Stimulated activated CD8-positive, alpha-beta memory T cell treated with anti-CD3 and anti-CD28 coated beads, Interleukin-15, amount 100 ng/mL, for 48 hours (primary cell): Measurements from ENCODE around the gene ATP9B.
"Not testable (repeated sequence)": the region's sequence is repeated elsewhere in the genome, so short reads cannot be mapped to it uniquely, and the experiment has no call there.

Source experiments
- DNase-seq, 2 donors: peaks; one replicate each; pipeline ENCODE4 v3.0.0-alpha.2; 2020; ENCODE audit warnings: low read depth in 2 of 2

ATP9B gene

DNA sequence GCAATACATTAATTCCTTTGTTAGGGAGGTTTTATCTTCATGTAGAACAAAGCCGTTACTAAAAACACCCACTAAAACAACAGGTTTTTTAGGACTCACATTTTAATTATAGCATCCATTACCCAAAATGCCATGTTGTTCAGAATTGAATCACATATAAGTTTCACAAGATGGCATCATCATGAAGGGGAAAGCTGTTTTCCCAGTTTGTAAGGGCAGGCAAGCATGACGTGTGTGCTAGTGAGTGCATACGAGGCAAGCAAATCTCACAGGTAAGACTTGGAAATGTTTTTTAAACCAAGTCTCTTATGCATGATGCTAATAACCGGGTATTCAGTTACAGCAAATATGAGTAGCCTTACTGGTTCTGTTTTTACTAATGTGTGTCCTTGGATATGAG, 214.7 kb downstream of the ATP9B start:
- DNase-seq = no peak

DNA sequence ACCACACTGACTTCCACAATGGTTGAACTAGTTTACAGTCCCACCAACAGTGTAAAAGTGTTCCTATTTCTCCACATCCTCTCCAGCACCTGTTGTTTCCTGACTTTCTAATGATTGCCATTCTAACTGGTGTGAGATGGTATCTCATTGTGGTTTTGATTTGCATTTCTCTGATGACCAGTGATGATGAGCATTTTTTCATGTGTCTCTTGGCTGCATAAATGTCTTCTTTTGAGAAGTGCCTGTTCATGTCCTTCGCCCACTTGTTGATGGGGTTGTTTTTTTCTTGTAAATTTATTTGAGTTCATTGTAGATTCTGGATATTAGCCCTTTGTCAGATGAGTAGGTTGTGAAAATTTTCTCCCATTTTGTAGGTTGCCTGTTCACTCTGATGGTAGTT, 216.0 kb downstream of the ATP9B start:
- DNase-seq = not testable (repeated sequence)

DNA sequence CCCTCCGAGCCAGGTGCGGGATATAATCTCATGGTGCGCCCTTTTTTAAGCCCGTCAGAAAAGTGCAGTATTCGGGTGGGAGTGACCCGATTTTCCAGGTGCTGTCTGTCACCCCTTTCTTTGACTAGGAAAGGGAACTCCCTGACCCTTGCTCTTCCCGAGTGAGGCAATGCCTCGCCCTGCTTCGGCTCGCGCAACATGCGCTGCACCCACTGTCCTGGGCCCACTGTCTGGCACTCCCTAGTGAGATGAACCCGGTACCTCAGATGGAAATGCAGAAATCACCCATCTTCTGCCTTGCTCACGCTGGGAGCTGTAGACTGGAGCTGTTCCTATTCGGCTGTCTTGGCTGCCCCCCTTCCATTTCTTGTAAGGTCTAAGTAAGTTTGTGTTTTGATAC, 221.2 kb downstream of the ATP9B start:
- not testable (repeated sequence) for DNase-seq

DNA sequence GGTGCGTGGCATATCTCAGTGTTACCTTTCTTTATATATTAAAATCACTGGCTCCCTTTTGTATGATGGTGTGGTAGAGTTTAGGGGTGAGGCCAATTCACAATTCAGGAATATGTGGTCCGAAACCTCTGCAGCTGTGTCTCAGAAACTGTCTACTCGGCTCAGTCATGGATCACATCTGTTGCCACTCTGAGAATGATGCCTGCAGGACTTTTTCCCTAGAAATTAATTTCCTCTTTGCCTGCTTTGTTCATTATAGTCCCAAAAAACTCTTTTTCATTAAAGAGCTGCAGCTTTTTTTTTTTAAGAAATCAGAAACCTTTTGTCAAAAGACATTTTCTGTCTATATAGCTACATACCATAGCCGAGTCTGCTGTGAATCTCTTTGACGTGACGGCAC, 221.7 kb downstream of the ATP9B start:
- DNase-seq = no peak

DNA sequence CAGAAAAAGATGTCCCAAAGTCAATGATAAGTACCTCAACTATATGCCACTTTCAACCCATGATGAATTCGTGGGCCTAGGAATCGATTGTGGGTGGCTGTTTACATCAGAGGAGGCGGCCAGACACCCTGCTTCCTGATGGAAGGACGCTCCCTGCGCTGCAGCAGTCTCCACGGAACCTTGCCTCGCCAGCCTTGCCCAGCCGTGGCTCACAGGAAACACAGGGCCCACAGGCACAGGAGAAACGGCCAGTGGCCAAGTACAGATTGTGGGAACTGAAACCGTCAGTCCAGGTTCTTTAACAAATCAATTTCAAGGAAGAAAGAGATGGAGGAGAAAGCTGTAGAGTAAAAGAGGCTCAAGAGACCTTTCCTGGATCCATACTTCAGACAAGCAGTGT, 225.0 kb downstream of the ATP9B start:
- no peak for DNase-seq

DNA sequence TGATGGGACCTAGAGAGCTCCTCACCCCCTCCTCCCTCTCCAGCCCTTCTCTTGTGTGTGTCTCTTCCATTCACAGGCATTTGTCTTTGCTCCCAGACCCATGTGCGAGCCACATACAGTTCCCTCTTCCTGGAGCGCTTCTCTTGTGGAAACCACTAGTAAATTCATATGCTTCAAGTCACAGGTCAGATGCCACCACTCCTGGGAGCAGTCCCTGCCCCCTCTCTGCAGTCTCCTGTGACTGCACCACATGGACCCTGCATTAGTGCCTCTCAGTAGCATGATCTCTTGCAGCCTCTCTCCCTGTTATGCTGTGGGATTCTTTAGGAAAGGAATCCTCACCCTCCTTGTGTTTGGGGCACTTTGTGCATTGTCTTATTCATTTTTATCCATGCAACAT, 230.1 kb downstream of the ATP9B start:
- no peak for DNase-seq

DNA sequence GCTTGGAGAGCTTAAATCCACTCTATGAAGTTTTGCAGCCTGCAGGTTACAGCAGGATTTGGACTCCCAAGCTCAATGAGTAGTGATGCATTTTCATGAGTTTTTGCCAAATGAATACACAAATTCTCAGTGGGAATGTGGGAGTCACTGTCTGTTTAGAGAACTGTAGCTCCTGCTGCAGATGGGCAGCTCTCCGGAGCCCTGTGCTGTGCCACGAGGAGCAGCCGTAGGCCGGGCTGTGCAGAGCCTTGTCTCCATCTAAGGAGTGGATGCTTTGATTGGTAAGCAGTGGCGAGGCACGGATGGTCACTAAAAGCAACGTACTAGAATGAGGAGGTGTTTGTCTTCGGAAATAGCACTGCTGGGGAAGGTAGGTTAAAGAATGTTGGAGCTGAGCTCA, 230.5 kb downstream of the ATP9B start:
- no peak for DNase-seq

DNA sequence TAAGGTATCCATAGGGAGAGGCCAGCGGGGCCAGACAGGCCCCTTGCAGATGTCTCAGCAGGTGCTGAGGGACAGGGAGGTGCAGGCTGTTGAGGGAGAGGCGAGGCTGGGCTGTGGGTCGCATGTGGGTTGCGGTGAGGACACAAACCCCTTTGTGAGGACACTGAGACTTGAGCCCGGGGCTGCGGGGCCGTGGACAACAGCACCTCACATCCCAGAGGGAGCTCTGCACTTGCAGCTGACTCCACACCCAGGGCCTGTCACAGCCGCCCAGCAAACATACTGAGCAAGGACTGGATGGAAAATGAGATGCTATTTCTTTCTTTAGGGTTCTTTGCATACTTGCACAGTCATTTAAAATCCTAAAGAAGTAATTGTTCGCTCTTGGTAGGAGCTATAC, 231.2 kb downstream of the ATP9B start:
- DNase-seq = no peak

DNA sequence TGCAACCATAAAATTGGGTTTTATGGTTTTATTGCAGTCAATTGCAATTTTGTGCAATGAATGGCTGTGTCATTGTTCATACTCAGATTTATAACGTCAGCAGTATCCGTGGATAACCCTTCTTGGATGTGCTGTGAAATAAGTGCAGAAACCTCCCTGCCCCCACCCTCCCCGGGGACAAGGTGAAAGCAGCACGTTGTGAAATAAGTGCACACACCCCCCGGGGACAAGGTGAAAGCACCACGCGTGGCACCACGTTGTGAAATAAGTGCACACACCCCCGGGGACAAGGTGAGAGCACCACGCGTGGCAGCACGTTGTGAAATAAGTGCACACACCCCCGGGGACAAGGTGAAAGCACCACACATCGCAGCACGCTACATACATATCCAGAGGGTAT, 232.9 kb downstream of the ATP9B start:
- DNase-seq = no peak

DNA sequence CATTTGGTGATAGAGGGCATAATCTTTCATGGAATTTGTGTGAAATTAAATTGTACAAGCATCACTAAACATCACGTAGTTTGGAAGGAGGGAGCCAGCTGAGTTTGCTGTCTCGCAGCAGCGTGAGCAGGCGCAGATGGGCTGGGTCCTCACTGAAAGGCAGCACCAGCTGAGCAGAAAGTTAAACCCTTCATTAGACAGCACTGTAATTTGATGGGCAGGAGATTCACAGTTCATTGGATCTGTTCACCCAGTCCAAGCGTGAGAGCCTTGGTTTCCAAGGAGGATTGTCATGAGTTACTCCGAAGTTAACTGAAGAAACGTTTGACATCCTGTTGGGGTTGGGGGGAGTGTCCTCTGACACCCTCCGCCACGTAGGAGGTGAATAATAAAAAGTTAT, 236.7 kb downstream of the ATP9B start:
- DNase-seq = no peak

DNA sequence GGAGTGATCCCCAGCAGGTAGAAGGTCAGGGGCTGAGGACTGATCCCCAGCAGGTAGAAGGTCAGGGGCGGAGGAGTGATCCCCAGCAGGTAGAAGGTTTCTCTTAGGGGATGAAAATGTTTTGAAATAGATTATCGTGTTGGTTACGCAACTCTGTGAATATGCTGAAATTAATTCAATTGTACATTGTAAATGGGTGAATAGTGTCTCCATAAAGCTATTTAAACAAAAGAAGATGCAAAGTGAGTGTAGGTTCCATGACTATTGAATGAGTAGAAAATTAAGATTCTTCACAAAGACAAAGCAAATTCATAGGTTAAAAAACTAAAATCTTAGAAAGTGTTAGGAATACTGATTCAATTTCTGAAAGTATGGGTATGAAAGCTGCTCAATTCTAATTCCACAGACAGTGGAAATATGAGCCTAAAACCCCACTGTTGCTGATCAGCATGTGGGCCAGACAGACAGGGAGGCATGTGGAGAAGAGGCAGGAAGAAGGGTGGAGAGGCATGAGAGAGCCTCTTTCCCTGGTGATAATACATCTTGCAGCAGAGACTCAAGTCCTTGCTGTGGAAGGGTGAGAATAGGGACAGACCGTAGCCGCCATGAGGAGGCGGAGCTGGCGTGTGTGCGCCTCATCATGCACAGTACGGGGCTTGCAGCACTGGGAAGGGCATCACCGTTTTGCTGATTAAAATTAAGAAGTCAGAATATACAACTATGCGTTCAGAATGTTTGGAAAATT, 240.6 kb downstream of the ATP9B start:
- no peak for DNase-seq

DNA sequence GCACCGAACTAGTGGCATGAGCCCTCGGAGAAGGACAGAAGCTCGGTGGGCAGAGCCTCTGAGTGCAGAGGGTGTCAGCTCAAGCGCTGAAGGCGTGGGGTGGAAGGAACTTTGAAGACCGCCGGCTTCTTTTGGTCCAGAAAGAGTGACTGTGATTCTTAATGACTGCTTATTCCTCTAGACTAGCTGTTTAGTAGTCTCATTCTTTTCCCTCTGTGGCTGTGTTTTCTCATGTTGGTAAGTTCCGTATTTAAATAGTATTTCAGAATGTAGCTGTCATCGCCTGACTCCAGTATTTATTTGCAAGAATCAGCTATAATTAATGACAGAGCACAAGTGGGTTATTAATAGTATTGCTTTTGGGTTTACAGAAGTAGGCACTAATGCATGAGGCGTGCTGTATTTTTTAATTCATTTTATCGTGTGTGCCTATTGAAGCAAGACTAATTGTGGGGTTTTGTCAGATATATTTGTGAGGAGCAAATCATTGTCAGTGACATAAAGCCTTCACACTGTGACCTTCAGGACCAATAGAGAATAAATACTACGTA, 245.7 kb downstream of the ATP9B start:
- DNase-seq = no peak

DNA sequence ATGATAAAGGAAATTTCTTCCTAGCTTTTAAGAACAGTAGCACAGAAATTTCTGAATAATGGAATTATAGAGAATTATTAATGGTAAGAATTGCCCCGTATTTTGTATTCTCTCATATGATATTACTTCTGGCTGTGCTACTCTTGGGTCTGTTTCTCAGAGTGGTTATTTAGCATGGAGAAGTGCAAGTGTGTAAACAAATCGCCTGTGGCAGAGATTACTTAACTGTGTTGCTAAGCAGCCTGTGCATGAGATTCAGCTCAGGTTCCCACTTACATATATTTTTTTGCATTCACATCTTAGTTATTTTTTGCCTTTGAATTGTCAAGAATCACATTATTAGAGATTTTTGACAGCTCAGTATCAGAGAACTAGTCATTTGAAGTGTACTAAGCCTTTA, 246.4 kb downstream of the ATP9B start:
- DNase-seq = no peak

DNA sequence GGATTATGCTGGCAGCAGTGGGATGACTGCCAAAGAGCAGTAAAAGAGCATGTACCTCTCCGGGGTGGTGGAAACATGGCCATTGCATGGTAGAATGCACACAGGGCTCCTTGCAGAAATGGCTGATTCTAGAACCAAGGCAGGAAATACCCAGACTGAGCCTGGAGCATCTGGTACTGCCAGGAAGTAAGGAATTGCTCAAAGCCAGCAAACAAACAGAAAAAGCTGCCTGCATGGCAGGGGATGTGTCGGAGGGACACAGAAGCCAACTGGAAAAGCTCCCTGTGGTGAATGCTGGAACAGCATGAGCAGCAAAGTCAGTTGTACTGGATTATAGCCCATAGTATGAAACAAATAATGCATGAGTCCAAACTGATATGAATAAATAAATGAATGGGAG, 248.5 kb downstream of the ATP9B start:
- no peak for DNase-seq

DNA sequence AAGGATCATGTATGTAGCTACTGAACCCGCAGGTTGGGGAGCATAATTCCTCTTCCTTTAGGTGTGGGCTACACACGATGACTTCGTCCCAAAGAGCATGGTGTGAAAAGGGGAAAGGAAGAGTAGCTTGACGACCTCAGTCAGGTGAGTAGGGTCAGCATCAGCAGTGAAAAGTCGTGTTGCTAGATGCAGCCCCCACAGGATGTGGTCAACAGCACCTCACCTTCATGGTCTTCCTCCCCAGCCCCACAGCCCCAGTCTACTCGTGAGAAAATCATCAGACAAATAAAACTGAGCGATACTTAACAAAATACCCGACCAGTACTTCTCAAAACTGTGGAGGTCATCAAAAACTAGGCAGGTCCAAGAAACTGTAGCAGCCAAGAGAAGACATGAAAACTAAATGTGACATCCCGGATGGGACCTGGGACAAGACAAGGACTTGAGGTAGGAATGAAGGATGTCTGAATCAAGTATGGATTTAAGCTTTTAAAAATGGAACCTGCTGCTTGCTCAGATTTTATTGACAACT, 249.0 kb downstream of the ATP9B start:
- DNase-seq = no peak

DNA sequence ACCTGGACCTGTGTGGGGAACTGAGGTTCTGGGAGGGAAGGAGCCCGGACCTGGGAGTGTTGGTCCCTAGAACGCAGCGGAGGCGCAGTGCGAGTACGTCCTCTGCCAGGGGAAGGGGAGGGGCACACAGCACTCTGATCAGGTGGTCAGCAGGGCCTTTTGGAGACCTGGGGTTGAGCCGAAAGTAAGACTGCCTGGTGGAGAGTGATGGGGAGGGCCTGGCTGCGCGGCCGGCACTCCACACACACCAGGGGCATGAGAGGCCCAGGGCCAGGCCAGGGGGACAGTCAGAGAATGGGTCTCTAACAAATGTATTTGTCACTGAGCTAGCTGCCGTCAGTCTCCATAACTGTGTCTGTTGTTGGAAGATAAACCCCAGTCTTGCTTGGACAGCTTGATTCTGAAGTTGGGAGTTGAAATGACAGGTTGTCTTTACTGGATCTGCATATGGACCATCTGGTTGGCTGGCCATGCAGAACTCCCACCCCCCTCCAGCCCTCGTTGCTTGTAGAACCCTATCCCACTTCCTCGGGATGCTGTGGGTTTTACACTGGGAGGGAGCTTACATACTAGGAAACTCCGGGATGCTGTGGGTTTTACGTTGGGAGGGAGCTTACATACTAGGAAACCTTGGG, 251.1 kb downstream of the ATP9B start:
- no peak for DNase-seq

DNA sequence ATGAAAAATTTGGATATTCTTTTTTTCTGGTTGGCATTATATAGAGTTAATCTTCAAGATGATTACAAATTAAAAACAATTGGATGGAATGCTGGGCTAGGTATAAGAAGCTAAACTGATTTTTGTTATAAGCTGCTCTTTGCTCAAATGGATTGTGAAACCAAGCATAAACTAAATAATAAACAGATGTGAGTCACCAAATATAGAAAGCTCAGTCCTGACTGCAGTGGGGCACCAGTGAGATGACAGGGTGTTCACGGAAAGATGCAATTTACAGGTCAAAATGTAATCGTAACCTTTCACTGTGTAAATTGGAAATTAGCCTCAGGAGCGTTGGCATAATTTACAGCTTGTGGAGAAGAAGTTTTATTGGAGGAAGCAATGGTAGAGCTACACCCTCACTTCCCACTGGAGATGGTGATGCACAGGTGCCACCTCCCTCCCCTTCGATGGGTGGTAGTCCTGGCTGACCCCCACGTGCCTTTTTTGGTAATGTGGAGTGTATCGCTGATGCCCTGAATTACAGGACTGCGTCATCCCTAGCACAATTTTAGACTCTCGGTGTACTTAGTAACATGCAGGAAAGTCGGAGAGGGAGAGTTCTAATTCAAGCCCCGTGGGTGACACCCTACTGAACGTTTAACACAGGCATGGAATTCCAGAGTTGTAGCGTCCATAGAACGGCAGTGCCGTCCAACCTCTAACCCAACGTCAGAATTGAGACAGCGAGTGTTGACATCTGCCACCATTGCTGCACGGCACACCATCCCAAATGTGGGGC, 252.6 kb downstream of the ATP9B start:
- DNase-seq = no peak

DNA sequence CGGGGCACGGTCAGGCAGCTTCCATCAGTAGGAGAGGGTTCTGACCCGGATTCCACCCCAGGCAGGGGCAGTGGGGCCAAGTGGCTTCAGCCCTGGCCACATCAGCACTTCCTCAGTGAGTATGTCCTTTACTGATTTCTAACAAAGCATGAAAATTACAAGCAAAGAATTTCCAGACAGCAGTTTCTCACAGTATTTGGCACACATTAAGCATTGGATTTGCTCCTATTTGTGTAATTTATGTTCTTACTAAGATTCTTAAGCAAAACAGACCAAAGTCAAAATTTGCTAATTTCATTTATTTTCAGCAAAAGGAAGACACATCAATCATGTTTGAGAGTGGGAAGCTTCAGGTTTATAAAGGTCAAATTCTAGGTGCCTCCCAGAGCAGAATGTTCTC, 253.2 kb downstream of the ATP9B start:
- DNase-seq = no peak

DNA sequence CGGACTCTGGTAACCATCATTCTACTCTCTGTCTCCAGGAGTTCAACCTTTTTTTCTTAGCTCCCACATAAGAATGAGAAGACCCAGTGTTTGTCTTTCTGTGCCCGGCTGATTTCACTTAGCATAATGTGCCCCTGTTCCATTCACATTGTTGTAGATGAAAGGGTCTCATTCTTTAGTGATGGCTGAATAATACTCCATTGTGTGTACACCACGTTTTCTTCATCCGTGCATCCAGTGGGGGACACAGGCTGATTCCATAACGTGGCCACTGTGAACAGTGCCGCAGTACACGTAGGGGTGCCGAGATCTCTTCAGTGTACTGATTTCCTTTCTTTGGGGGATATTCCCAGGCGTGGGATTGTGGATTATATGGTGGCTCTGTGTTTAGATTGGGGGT, 254.3 kb downstream of the ATP9B start:
- DNase-seq = no peak

DNA sequence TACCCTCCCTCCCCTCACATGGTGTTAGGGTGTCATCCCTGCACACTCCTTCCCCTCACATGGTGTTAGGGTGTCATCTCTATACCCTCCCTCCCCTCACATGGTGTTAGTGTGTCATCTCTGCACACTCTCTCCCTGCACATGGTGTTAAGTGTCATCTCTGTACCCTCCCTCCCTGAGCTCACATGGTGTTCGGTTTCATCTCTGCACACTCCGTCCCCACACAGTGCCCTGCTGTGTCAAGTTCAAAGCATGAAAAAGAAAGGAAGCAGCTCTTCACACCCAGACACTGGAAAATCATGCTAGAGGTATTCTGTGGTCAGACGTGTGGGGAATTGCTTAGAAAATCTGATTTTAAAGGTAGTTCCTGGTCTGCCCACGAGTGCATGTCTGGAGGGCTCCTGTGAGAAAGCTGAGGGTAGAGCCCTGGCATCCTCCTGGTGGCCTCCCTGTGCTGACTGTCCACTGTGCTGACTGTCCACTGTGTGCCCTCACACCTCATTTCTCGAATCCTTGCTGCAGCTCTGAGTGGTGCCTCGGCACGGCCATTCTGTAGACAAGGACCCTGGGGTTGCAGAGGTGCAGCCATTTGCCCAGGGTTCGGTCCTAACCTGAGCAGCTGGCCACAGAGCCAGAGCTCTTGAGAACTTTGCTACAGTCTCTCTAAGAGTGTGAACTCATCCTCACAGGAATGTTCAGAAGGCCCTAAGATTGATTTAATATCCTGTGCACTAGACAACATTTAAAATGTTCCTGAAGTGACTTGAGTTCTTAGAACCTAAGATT, 257.4 kb downstream of the ATP9B start:
- DNase-seq = no peak

DNA sequence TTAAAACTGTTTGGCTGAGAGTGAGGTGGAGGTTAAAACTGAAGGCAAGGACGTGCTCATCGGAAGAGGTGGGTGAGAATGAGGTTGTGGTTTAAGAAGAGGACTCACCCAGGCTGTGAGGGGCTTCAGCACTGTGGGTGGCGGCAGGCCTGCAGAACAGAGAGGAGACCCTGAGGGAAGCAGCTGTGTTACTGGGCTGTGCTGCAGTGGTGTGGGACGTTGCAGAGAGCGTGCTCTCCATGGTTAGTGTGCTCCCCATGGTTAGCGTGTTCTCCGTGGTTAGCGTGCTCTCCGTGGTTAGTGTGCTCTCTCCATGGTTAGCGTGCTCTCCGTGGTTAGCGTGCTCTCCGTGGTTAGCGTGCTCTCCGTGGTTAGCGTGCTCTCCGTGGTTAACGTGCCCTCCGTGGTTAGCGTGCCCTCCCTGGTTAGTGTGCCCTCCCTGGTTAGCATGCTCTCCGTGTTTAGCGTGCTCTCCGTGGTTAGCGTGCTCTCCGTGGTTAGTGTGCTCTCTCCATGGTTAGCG, 258.1 kb downstream of the ATP9B start:
- no peak for DNase-seq
